ENCODE results near the gene SRP9.

SRP9 gene

GRCh38 chr1:225737866-225738265, 39.8 kb upstream of the SRP9 start:
- Histone ChIP-seq H3K36me3 (ENCODE audit: low read length) (no peaks in the 10 kb centered on the region), H3K4me2 (ENCODE audit: low read depth, low read length, poor library complexity, severe bottlenecking) (no peak overlapping the region), H3K79me2 (ENCODE audit: insufficient read depth, low read length) (no peaks in the 10 kb centered on the region), H3K27me3 (ENCODE audit: low read length) (no peaks in the 10 kb centered on the region), H3K9ac (ENCODE audit: low read length) (no peak overlapping the region), H3F3A (ENCODE audit: insufficient read depth) (no peaks in the 10 kb centered on the region), H3K9me3 (ENCODE audit: insufficient read depth, low read length) (no peaks in the 10 kb centered on the region), H2AFZ (ENCODE audit: low read depth, low read length, severe bottlenecking) (no peak overlapping the region), H3K9me2 (replicated peaks; ENCODE audit: insufficient read depth, low read length) (no peaks in the 10 kb centered on the region), H3K4me3 (ENCODE audit: insufficient read depth, low read length, poor library complexity, severe bottlenecking) (no peak overlapping the region), H3K27ac (ENCODE audit: low read depth, low read length) (no peak overlapping the region), H4K20me1 (ENCODE audit: low read depth, low read length) (no peaks in the 10 kb centered on the region)
- TF ChIP-seq CTCF (IDR thresholded peaks at IDR 0.05; ENCODE audit: insufficient read depth, low read length, poor library complexity, severe bottlenecking) (no peak), EZH2phosphoT487 (conservative IDR thresholded peaks at IDR 0.05; ENCODE audit: low read length) (no peak)

- Histone ChIP-seq H3K36me3 (ENCODE audit: low read length) (no peaks in the 10 kb centered on the region), H2AFZ (ENCODE audit: low read depth, low read length, severe bottlenecking) (no peak overlapping the region), H3K27ac (ENCODE audit: low read depth, low read length) (no peak overlapping the region), H3K9me3 (ENCODE audit: insufficient read depth, low read length) (no peaks in the 10 kb centered on the region), H3K9me2 (replicated peaks; ENCODE audit: insufficient read depth, low read length) (no peaks in the 10 kb centered on the region), H3K27me3 (ENCODE audit: low read length) (no peaks in the 10 kb centered on the region), H3K79me2 (ENCODE audit: insufficient read depth, low read length) (no peaks in the 10 kb centered on the region), H3K4me2 (ENCODE audit: low read depth, low read length, poor library complexity, severe bottlenecking) (no peak overlapping the region), H3F3A (ENCODE audit: insufficient read depth) (no peaks in the 10 kb centered on the region), H4K20me1 (ENCODE audit: low read depth, low read length) (no peaks in the 10 kb centered on the region), H3K4me3 (ENCODE audit: insufficient read depth, low read length, poor library complexity, severe bottlenecking) (no peak overlapping the region), H3K9ac (ENCODE audit: low read length) (no peak overlapping the region)
- TF ChIP-seq EZH2phosphoT487 (conservative IDR thresholded peaks at IDR 0.05; ENCODE audit: low read length) (no peak), CTCF (IDR thresholded peaks at IDR 0.05; ENCODE audit: insufficient read depth, low read length, poor library complexity, severe bottlenecking) (no peak)
Measured at GRCh38 chr1:225738763-225739162, 38.9 kb upstream of the SRP9 start.

- Histone ChIP-seq H3K9ac (ENCODE audit: low read length) (no peak overlapping the region), H4K20me1 (ENCODE audit: low read depth, low read length) (no peaks in the 10 kb centered on the region), H3K36me3 (ENCODE audit: low read length) (no peaks in the 10 kb centered on the region), H3K79me2 (ENCODE audit: insufficient read depth, low read length) (no peaks in the 10 kb centered on the region), H3K9me2 (replicated peaks; ENCODE audit: insufficient read depth, low read length) (no peaks in the 10 kb centered on the region), H3K27ac (ENCODE audit: low read depth, low read length) (no peak overlapping the region), H3K4me2 (ENCODE audit: low read depth, low read length, poor library complexity, severe bottlenecking) (no peak overlapping the region), H3K9me3 (ENCODE audit: insufficient read depth, low read length) (no peaks in the 10 kb centered on the region), H3K27me3 (ENCODE audit: low read length) (no peaks in the 10 kb centered on the region), H3F3A (ENCODE audit: insufficient read depth) (no peaks in the 10 kb centered on the region), H2AFZ (ENCODE audit: low read depth, low read length, severe bottlenecking) (no peak overlapping the region), H3K4me3 (ENCODE audit: insufficient read depth, low read length, poor library complexity, severe bottlenecking) (no peak overlapping the region)
- TF ChIP-seq EZH2phosphoT487 (conservative IDR thresholded peaks at IDR 0.05; ENCODE audit: low read length) (no peak), CTCF (IDR thresholded peaks at IDR 0.05; ENCODE audit: insufficient read depth, low read length, poor library complexity, severe bottlenecking) (no peak)
Measured at GRCh38 chr1:225739542-225740107, 38.0 kb upstream of the SRP9 start.
